GM21390 (cell line): Measurements from ENCODE around the gene TAF11.
A peak's percentile ranks its signal among the peaks of the same experiment; 100 is the strongest.
"Not testable (repeated sequence)": the region's sequence is repeated elsewhere in the genome, so short reads cannot be mapped to it uniquely, and the experiment has no call there.

ENCODE experiments used
- ATAC-seq: cut with Tn5 transposase; IDR thresholded peaks from one replicate; pipeline ENCODE4 v1.9.1; 2021; ENCODE audit not compliant: unreplicated experiment

The TAF11 gene

GRCh38 chr6:34887753-34888513, at the start of gene TAF11:
Gene TAF11 (minus strand): TSS chr6:34888042. CDS start chr6:34887957, 85 bp downstream.
- ATAC-seq = peak; percentile 65

- no peak for ATAC-seq
Measured at GRCh38 chr6:34934516-34934915, 46.7 kb upstream of the TAF11 start.

- ATAC-seq = not testable (repeated sequence)
Measured at GRCh38 chr6:34932202-34932601, 44.4 kb upstream of the TAF11 start.

- no peak for ATAC-seq
Measured at GRCh38 chr6:34930221-34930620, 42.4 kb upstream of the TAF11 start.

GRCh38 chr6:34929241-34929978, 41.6 kb upstream of the TAF11 start:
- ATAC-seq = no peak

- ATAC-seq = no peak
Measured at GRCh38 chr6:34928695-34929094, 40.9 kb upstream of the TAF11 start.

GRCh38 chr6:34928220-34928619, 40.4 kb upstream of the TAF11 start:
- ATAC-seq = no peak

- no peak for ATAC-seq
Measured at GRCh38 chr6:34926655-34927054, 38.8 kb upstream of the TAF11 start.

- ATAC-seq = no peak
Measured at GRCh38 chr6:34924831-34925625, 37.2 kb upstream of the TAF11 start.

- ATAC-seq = no peak
Measured at GRCh38 chr6:34922177-34922663, 34.4 kb upstream of the TAF11 start.

GRCh38 chr6:34920097-34920496, 32.3 kb upstream of the TAF11 start:
- no peak for ATAC-seq

GRCh38 chr6:34919651-34920050, 31.8 kb upstream of the TAF11 start:
- no peak for ATAC-seq

GRCh38 chr6:34917626-34918285, 29.9 kb upstream of the TAF11 start:
- ATAC-seq = no peak

GRCh38 chr6:34916348-34916967, 28.6 kb upstream of the TAF11 start:
- ATAC-seq = no peak

- ATAC-seq = no peak
Measured at GRCh38 chr6:34914358-34914757, 26.5 kb upstream of the TAF11 start.

- ATAC-seq = peak; percentile 78
Measured at GRCh38 chr6:34912715-34913464, 25.0 kb upstream of the TAF11 start.

GRCh38 chr6:34911822-34912221, 24.0 kb upstream of the TAF11 start:
- no peak for ATAC-seq

- no peak for ATAC-seq
Measured at GRCh38 chr6:34909320-34909883, 21.6 kb upstream of the TAF11 start.

- ATAC-seq = no peak
Measured at GRCh38 chr6:34908194-34908593, 20.4 kb upstream of the TAF11 start.
